GM21390 (cell line): Measurements from ENCODE around the gene PTP4A2.

ENCODE experiments used
- ATAC-seq: cut with Tn5 transposase; IDR thresholded peaks from one replicate; pipeline ENCODE4 v1.9.1; 2021; ENCODE audit not compliant: unreplicated experiment

The PTP4A2 gene

DNA sequence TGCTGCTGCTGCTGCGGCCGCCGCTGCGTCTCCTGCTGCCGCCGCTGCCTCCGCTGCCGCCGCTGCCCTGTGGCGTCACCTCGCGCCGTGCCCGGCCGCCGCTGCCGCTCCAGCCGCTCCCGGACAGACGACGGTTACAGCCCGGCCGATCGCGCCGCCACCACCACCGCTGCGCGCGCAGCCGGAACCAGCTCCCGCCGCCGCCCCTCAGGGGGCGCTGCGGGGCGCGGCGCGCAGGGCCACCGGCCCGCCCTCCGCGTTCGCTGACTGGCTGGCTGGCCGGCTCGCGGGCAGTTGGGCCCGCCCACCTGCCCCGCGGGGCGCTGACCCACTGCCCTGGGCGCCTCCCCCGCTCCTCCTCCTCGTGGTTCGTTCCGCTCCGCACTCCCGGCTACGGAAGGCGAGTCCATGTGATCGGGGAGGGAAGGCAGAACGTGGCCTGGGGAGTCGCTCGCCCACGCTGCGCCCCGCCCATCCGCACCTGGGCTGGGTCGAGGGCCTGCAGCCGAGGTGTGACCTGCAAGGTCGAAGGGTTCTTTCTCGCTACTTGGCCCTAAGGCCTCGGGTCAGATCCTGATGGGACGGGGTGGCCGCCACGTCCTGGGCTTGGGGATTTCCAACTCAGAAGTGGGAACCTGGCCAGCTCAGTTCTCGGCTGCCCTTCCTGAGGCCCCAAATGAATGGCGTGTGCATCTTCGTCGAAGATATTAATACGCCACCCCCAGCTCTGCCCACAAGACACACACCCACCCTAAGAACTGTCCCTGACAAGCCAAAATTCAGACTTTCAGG is at the start of gene PTP4A2:
Gene PTP4A2 (minus strand): TSS at position 185 of the 792 bp plus-strand sequence. CDS start 19,303 bp downstream, outside the sequence.
- ATAC-seq, result peak; percentile 70

- ATAC-seq, result no peak
Measured at GRCh38 chr1:31987135-31987619, 49.0 kb upstream of the PTP4A2 start.

- no peak for ATAC-seq
Measured at GRCh38 chr1:31985430-31985829, 47.3 kb upstream of the PTP4A2 start.

DNA sequence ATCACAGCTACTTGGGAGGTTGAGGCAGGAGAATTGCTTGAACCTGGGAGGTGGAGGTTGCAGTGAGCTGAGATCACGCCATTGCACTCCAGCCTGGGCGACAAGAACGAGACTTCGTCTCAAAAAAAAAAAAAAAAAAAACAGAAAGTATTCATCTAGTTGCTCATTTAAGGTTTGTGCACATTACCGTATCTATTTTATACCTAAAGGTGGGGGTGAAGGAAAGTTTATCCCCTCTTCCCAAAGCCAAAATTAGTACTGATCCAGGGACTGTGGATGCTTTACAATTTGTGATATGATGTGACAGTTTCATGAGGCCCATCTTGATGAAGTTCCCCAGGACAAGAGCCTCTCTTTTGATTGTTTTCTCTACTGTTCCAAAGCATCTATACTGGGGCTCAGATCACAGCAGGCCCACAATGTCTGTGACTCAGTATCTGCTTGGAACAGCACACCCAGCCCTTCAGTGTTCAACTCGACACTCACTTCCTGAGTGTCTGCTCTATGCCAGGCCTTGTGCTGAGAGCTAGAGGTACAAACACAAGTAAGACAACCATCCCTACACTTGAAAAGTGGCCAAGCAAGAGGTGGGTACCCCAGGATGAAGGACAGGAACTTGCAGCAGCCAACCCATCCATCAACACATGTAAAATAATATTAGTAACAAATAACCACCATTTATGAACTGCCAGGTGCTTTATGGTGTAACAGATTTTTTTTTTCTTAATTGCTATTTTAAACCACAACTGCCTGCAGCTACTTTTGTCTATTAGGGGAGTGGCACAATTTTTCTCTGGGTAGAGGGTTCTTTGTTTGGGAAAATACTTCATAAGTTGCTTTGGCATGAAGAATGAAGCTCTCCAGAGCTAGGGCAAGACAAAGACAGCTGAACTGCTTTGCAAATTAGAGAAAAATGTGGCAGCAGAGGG is 46.5 kb upstream of the PTP4A2 start:
- no peak for ATAC-seq

DNA sequence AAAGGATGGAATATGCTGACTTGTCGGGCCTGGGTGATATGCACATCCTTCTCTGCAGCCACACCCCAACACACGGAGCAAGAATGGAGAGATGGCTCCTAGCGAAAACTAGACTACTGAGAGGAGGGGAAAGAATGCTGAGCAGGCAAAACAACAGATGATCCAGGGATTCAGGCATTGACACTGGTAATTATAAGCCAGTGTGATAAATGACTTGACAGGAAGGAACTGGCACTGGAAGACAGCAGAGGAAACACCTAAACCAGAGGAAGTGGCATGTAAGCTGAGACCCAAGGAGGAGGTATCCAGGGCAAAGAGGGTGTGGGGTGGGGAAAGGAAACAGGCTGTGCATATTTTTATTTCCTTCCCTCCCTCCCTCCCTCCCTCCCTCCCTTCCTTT is 43.8 kb upstream of the PTP4A2 start:
- no peak for ATAC-seq

DNA sequence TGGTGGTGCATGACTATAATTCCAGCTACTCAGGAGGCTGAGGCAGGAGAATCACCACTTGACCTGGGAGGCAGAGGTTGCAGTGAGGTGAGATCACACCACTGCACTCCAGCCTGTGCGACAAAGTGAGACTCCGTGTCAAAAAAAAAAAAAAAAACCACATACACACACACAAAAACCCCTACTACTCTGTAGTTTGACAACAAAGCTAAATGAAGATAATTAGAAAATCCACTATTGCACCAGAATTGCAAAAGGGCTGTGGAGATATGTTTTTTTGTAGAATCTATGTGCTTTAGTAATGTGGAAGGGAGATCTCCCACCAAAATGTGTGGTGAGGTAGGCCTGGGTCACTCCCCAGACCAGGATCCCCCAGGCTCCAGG is 43.3 kb upstream of the PTP4A2 start:
- ATAC-seq, result no peak

GRCh38 chr1:31980835-31981455 is 42.8 kb upstream of the PTP4A2 start:
- no peak for ATAC-seq

GRCh38 chr1:31978843-31979400 is 40.8 kb upstream of the PTP4A2 start:
- ATAC-seq, result no peak

GRCh38 chr1:31977385-31978131 is 39.4 kb upstream of the PTP4A2 start:
- no peak for ATAC-seq

DNA sequence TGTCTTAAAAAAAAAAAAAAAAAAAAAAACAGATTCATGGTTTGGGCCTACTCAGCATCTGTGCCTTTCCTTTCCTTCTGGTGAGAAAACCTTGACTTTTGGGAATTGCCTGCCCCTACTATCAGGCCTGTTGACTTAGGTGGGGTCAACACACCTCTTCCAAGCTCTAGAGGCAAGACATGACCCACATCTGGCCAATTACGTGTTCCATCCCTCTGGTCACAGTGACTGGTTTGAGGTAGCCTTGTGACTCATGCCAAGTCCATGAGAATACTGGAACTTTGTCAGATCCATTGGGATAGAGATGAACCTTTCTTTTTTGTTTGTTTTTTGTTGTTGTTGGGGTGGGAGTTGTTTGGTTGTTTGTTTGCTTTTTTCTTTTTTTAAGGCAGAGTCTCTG is 38.2 kb upstream of the PTP4A2 start:
- no peak for ATAC-seq

- ATAC-seq, result no peak
Measured at GRCh38 chr1:31970873-31971272, 32.7 kb upstream of the PTP4A2 start.

DNA sequence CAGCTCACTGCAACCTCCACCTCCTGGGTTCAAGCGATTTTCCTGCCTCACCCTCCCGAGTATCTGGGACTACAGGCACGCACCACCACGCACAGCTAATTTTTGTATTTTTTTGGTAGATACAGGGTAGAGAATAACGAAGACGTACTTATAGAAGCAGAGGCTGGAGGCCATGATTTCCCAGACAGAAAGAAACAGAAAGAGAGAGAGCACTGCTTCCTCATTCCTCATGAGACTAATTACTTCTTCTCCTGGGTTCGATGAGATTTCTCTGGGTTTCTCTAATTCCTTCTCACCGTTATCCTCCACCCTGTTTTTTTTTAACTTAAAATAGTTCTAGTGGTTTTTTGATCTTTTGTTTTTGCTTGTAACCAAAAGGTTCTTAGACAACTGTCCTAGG is 23.4 kb upstream of the PTP4A2 start:
- no peak for ATAC-seq

GRCh38 chr1:31959521-31960340 is 21.6 kb upstream of the PTP4A2 start:
- no peak for ATAC-seq

GRCh38 chr1:31957701-31958674 is 19.8 kb upstream of the PTP4A2 start:
- peak; percentile 37 for ATAC-seq

DNA sequence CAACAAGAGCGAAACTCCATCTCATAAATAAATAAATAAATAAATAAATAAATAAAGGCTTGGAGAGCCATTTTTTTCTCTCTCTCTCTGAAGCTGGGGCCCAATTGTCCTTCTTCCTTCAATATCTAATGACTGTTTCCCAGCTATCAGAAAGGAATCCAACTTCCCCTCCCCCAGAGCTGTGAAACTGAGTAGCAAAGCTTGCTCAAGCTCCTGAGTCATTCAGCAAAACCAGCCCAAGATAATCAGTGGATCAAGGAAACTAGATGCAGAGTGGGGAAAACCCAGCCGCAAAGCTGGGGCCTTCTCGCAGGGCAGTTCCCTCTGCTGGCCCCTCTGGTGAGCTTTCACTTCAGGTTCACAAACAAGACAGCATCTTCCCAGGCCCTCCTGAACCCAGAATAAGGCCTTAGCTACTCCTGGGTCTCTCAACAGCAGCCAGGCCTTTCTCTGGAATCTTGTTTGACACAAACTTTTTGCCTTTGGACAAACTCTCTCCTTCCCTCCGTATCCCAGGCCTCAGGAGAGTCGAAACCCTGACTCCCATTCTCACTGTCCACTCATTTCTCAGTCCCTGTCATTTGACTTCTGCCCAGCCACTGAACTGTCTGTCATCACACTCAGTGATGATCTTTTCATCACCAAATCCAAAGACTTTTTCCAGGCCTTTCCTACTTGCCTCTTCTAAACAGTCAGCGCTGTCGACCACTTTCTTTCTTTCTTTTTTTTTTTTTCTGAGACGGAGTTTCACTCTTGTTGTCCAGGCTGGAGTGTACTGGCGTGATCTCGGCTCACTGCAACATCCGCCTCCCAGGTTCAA is 18.0 kb upstream of the PTP4A2 start:
- ATAC-seq, result peak; percentile 60

- no peak for ATAC-seq
Measured at GRCh38 chr1:31954607-31955283, 16.6 kb upstream of the PTP4A2 start.

DNA sequence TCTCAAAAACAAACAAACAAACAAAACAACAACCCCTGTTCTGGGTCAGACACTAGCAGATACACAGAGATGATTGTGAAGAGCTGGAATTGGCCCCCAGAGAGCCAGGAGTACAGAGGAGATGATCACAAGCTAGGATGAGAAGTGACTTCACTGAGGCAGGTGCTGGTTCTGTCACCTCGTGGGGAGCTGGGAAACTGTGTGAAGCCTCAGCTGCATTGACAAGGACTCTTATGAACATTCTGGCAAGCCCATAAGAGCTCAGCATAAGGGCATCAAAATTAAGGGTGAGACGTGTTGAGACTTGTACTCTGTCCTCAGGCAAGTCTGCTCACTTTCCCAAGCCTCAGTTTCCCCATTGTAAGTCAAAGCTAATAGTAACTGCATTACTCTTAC is 14.7 kb upstream of the PTP4A2 start:
- ATAC-seq, result no peak
